HG03060 (cell line): ENCODE data around the gene JAM3.
"Not testable (repeated sequence)": the region's sequence is repeated elsewhere in the genome, so short reads cannot be mapped to it uniquely, and the experiment has no call there.

Source experiments
- ATAC-seq: cut with Tn5 transposase; IDR thresholded peaks from one replicate; pipeline ENCODE4 v1.9.1; 2021; ENCODE audit warnings: low read depth, moderate number of reproducible peaks; ENCODE audit not compliant: unreplicated experiment

JAM3 gene

DNA sequence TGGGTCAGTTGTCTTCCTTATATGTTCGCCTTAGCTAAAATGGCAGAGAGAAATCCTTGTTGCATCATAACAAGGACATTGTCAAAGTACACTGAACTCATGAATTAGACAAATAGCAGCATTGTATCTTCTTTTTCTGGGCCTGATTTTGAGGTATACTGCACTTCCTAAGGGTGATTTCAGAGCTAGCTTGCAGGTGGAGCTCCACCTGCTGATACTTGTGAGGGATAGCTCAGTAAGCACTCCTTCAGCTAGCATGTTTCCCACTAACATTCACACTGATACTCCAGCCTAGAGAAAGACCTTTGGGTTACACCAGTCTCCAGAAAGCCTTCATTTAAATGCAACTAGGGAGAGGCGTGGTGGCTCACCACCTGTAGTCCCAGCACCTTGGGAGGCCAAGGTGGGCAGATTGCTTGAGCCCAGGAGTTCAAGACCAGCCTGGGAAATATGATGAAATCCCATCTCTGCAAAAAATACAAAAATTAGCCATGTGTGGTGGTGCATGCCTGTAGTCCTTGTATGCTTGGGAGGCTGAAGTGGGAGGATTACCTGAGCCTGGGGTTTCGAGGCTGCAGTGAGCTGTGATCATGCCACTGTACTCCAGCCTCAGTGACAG is 29.8 kb downstream of the JAM3 start:
- ATAC-seq, result no peak

DNA sequence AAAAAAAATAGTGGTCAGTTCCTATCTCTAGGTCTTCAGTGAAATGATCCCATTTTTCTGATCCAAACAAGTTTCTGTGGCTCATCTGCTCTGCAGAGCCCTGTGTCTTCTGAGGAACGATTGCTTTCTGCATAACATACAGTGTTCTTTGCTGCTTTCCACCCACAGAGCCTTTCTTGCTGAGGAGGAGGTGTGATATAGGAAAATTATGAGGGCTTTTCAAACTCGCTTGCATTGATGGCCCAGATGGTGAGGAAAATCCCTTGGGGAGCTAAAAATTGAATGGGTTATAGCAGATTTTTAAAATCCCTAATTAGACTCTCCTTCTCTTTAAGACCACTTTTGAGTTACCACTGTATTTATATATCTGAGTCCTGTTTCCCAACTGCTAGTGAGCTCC is 31.3 kb downstream of the JAM3 start:
- ATAC-seq, result no peak

DNA sequence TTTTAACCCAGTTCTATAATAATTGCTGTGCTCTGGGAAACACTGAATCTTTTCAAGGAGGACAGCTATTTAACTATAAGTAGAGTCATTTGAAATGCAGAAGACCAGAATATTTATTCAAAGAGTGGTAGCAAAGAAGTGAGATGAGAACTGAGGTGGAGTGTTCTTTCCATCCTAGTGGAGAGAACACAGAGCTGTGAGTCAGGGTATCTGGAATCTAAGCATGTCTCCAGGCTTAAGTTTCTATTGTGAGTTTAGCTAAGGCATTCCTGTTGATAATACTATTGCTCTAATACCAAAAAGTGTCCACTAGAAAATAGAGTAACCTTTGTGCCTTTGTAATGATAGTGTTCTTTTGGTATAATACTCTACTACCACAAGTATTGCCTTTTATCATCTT is 32.4 kb downstream of the JAM3 start:
- ATAC-seq, result no peak

DNA sequence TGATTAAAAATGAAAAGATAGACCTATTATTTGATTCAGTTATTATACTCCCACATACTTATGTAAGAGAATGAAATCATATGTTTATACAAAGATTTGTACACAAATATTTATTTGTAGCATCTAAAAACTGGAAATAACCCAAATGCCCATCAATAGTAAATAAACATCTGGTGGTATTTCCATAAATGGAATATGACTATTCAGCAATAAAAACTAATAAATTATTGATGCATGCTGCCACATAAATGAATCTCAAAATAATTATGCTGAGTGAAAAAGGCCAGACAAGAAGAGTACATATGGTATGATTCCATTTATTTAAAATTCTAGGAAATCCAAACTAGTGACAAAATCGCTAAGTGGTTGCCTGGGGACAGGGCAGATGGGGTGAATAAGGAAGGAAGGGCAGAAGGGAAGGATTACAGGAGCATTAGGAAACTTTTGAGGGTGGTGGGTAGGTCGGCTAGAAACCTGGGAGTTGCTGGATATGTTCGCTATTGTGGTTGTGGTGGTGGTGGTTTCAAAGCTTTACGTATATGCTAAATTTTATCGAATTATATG is 41.5 kb downstream of the JAM3 start:
- ATAC-seq, result no peak

DNA sequence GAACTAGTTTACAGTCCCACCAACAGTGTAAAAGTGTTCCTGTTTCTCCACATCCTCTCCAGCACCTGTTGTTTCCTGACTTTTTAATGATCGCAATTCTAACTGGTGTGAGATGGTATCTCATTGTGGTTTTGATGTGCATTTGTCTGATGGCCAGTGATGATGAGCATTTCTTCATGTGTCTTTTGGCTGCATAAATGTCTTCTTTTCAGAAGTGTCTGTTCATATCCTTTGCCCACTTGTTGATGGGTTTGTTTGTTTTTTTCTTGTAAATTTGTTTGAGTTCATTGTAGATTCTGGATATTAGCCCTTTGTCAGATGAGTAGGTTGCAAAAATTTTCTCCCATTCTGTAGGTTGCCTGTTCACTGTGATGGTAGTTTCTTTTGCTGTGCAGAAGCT is 44.9 kb downstream of the JAM3 start:
- ATAC-seq, result not testable (repeated sequence)

DNA sequence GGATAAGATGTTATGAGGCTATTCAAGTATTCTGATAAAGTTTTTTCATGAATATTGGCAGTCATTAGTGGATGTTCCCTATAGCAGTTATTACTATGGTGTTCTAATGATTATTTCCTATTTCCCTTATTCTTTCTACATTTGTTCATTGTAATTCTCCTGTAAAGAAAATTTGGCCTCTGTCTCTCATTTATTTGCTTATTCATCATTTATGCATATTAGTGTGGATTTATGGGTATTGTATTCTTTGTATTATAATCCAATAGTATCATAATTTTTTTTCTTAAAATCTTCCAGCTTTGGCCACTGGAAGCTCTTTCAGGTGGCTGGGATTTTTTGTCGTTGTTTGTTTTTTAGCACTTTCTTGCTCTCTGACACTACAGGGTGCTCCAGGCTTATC is 47.3 kb downstream of the JAM3 start:
- no peak for ATAC-seq

DNA sequence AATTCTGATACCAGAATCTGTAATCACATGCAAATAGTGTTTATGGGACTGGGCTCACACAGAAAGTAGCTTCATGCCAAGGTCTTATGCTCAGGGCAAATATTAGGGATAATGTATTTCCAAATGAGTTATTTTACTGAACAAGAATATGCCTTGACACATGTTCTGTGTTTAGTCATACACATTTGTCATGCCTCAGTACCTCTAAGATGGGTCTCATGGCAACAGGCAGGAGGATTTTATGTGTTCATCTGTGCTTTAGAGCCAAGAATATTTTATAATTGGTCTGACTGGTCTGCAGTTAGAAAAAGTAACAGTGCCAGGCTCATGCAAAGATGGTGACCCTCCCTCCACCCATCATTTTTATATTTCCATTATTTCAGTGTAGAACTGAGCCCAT is 49.1 kb downstream of the JAM3 start:
- no peak for ATAC-seq

DNA sequence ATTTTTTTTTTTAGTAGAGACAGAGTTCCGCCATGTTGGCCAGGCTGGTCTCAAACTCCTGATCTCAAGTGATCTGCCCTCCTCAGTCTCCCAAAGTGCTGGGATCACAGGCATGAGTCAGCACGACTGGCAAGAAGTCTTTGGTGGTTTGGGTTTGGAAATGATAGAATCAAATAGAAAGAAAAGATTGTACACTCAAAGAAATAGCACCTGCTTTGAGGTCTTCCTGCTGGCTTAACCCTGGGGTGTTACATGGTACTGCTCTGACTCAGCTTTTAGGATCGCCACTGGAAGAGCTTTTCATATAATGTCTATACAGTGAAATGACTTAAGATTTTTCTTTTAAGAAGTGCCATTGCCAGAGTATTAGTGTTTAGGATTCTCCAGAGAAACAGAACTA is 50.2 kb downstream of the JAM3 start:
- no peak for ATAC-seq

DNA sequence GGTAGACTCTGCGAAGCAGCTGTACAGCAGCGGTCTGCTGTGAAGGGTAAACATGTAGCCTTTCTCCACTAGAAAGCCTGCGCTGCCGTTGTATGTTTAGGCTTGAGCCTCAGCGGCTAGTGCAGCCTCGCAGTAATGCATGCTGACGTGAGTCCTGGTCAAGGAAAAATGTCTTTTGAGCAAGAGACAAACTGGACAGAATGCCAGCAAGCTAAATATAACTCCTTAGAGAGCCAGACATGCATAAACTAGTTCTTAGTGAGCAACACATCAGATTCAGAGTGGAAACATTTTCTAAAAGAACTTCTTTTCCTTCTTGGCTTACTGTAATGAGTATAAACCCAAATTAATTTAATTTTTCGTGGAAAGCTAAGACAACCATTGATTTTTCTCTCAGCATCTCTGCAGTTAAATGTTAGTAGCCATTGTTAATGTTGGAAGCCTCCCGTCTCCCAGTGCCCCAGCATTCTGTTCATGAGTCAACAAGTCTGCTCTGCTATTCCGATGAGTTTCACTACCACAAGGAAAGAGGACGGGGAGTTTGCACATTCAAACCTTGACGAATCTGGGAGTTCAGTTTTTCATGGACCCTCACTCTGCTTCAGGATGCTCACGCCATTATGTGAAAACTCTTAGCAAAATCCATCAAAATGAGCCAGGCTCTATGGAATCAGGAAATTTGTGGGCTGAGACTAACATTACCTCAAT is 51.4 kb downstream of the JAM3 start:
- ATAC-seq, result no peak

DNA sequence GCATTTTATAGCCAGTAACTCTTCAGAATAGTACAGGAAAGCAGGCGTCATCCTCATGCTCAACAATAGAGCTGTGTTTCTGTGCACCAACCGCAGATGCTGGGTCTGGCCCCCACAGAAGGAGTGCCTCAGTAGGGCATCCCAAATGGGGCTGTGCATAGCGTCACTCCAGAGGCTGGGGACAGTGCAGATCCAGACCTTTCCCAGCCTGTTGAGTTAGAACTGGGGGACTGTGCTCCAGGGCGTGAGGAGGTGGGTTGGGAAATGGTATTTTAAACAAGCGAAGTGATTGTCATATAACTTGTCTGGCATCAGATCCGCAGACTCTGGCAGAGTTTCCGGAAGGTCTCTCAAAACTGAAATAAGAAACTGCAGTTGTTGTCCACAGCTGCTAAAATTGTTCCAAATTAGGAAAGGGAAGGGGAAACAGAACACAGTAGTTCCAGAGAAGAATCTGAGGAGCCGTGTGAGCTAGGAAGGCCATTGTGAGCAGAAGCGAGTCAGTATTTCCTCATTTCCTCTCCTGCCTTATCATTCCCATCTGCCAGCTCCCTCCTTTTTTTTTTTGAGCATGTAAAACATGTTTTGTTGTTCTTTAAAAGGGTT is 52.2 kb downstream of the JAM3 start:
- ATAC-seq, result no peak

DNA sequence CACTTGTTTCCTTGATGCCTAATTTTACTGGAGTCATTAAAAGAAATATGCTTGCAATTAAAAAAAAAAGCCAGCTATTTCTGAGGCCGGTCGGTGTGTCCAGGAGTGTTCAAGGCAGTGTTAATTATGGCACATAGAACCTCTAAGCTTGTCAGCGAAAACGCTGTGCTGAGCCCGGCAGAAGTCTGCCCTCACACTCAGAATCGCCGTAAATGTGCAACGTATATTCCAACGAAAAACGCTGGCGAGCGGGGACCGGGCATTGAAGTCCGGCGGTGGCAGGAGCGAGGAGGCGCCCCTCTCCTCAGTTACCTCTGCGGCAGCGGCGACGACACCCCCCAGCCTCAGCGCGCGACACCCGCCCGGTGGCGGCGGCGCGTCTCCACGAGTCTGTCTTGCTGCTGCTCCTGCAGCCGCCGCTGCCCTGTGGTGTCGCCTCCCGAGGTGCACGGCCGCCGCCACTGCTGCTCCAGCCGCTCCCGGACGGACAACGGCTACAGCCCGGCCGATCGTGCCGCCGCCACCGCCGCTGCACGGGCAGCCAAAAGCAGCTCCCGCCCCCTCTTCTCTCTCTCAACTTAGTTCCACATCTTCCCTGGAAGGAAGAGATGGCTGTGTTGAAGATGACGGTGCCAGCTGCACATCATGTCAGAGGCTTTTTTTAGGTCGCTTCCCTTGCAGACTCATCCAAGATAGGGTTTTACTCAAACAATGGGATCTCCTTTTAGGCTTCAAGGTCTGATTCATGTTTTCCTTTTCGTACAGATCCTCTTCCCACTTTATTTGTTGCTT is 56.0 kb downstream of the JAM3 start:
- ATAC-seq, result no peak

DNA sequence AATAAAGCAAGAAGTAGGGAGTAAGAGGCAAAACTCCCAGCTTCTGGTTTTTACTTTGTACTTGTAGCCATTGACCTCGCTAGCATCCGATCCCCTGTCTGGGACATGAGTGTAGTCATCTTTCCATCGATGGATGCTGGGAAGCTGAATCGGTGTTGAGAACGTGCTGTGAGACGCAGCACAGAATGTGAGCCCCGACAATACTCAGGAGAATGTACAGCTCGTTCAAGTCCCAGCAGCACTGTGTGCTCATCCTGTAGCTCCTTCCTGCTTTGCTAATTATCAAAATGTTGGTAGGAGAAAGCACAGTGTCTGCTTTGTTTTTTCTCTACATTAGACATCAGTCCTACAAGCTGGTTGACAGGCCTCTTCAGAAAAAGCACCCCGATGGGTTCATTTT is 56.6 kb downstream of the JAM3 start:
- ATAC-seq, result no peak

DNA sequence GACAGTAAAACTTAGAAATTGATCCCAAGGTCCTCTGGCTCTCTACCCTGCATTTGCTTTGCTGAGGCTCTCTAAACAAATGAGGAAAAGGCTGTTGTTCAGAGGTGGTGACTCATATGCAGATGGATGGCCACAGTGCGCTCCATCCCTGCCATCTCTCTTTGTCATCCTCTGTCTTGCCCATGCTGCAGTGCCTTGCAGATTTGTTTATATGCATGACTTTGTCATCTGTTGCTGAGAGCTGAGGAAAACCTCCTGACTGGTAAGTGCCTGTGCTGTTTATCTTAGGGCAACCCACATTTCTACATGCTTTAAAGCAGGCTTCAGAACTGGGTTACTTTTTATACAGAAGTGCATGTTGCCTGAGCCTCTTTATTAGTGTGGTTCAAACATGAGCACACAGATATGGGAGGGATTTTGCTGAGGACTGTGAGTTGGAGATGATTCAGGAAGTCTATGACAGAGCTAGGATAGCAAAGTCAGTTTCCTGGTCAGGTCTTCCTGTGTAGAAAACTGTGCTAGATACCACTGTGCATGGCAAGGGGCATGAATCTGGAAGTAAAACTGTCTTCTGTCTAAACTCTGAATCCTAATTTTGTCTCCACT is 57.4 kb downstream of the JAM3 start:
- no peak for ATAC-seq

DNA sequence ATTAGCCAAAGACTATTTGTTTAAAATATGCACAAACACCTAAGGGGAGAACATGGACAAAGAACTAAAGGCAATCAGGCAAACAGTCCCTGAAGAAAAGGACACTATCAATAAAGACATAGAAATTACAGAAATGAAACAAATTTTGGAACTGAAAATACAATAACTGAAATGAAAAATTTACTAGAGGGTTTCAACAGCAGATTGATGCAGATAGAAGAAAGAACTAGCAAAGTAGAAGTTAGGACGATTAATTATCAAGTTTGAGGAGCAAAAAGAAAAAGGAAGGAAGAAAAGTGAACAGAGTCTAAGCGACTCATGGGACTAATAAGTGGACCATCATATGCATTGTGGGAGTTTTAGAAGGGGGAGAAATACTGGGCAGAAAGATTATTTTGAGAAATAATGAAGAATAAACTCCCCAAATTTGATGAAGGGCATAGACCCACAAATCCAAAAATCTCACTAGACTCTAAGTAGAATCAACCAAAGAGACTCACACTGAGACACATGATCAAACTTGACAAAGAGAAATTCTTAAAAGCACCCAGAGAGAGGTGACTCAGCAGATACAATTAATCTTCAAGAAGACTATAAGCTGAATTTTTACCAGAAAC is 62.9 kb downstream of the JAM3 start:
- ATAC-seq, result no peak

DNA sequence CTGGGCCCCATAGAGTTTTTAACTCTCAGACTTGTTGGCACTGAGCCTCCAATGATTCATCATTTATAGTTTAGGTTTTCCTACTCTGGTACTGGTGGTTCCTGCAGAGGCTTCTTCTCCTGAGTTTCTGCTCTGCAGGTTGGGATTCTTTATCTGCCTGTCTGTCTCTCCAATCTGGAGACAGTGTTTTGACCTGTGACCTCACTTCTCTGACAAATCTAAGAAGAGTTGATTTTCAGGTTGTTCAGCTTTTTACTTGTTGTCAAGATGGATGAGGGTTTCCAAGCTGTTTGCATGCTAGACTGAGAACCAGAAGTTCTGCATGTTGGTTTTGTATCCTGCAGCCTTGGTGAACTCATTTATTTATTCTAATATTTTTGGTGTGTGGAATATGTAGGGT is 63.9 kb downstream of the JAM3 start:
- no peak for ATAC-seq

DNA sequence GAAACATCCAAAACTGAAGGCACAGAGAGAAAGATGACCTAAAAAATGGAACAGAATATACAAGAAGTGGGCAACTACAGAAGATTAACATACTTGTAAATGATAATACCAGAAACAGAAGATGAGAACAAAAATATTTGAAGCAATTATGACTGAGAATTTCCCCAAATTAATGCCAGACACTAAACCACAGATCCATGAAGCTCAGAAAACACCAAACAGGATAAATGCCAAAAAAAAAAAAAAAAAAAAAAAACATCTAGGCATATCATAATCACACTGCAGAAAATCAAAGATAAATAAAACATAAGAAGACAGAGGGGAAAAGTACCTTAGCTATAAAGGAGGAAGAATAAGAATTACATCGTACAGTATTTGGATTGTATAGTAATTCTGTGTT is 65.3 kb downstream of the JAM3 start:
- ATAC-seq, result no peak

DNA sequence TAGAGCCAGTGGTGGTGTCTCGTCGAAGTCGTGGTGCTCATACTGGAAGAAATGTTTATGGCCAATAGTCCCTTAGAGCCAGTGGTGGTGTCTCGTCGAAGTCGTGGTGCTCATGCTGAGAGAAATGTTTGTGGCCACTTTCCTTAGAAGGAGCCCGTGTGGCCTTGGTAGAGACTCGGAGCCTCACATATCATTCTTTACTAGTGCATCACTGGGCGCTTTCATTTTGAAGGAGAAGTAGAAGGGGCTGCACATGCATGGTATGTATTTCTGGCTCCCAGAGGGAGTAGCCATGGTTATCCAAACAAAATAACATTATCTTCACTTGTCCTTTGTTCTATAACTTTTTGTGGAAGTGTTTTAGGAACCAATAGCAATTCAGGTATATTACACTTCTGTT is 69.5 kb downstream of the JAM3 start:
- ATAC-seq, result no peak

DNA sequence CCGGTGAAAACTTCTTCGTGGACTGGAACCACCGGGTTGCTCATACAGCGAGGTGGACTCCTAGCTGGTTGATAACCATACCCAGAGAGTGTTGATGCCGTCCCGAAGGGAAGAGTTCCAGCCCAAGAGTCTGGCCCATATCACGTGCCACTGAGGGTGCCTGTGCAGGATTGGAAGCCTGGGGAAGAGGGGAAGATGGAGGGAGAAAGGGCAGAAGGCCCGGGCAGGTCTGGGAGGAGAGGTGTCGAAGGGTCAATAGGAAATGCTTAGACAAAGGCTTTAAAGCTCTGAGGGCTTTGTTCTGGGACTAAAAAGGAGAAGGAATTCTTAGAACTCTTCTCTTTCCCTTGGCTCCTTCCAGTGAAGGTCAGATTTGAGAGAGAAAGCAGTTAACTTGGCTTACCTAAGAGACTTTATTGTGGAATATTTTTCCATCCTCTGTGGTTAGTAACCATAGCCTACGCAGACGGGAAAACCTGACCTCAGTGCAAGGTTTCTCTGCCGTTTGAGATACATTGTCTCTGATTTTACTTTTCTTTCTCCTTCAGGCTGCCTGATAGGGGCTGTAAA is 70.5 kb downstream of the JAM3 start:
- ATAC-seq, result no peak

DNA sequence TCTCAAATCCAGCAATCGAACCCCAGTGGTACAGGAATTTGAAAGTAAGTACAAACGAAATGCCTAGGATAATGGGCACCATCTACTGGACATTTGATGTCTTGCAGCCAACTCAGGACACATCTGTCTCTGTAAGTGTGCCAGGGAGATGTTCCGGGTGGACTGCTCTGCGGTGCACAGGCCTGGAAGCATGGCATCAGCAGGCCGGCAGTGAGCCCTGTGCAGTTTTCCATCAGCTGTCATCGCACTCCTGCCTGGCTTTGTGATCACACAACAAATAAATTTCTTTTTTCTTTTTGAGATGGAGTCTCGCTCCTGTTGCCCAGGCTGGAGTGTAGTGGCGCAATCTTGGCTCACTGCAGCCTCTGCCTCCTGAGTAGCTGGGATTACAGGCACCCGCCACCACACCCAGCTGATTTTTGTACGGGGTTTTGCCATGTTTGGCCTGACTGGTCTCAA is 71.0 kb downstream of the JAM3 start:
- no peak for ATAC-seq

DNA sequence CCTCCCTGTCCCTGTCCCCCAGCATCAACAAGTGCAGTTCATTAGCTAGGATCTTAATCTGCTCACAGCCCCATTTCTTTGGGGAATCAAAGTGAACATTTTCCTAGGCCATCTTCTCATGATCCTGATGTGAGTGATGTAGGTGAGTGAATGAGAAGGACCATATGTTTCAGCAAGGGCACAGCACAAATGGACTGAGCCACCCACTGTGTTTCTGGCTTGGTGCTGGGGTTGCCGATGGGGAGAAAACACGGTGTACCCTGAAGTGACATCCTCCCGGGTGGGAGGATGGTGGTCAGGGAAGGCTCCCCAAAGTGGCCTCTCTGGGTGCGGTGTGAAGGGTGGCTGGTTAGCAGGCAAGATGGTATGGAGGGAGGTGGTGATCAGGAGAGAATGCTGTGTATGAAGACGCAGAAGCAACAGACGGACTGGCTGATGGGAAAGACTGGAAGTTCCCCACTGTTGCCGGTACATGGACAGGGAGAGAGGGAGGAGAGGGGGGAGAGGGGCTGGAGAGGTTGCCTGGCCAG is 72.2 kb downstream of the JAM3 start:
- no peak for ATAC-seq
